BJ (cell line): Measurements from ENCODE around the gene STRBP. TPM values are rescaled to one million over a fixed set of nuclear protein-coding genes. Genes with fewer than 3 reads are reported as not detected.

Experiments used
- CTCF ChIA-PET: fragments of 350-600 bp; formaldehyde crosslinking; extraction: SDS; loops from one replicate; lab custom pipeline; 2021; ENCODE audit warnings: antibody characterized with exemption, inconsistent platforms; lab: Yijun Ruan, JAX
- POLR2A ChIA-PET: fragments of 300-600 bp; sonication (Branson Sonifier 250); formaldehyde crosslinking; extraction: SDS; loops from one replicate; lab custom pipeline; 2021; ENCODE audit warnings: antibody characterized with exemption; lab: Charles Lee
- DNase-seq: peaks from one replicate; pipeline ENCODE4 v3.0.0-alpha.2; 2011; ENCODE audit warnings: low read depth
- H3K27me3 ChIP-seq: 2 replicates; pipeline ENCODE4 v1.6.0; 2011; ENCODE audit warnings: low read length; ENCODE audit not compliant: control insufficient read depth, insufficient read depth
- H3K36me3 ChIP-seq: 2 replicates; pipeline ENCODE4 v1.5.1; 2011; ENCODE audit warnings: low read length; ENCODE audit not compliant: control insufficient read depth, insufficient read depth
- H3K4me3 ChIP-seq: 2 replicates; pipeline ENCODE4 v1.5.1; 2011; ENCODE audit warnings: low read depth, mild to moderate bottlenecking, control low read depth, low read length
- CTCF ChIP-seq: IDR thresholded peaks from 2 replicates; pipeline ENCODE4 v1.5.1; 2011; ENCODE audit warnings: low read depth, mild to moderate bottlenecking, control low read depth, inconsistent platforms, low read length, moderate library complexity; ENCODE audit not compliant: insufficient read depth
- polyA plus RNA-seq: library from polyadenylated mRNA; depleted of rRNA; stranded (reverse); fragments of >200 nt; gene quantifications from 2 replicates; pipeline ENCODE4 v1.2.3, GENCODE V29; 2011

The STRBP gene
- polyA plus RNA-seq, 1 experiment, result 1.1 TPM

GRCh38 chr9:123085916-123086315 is 182.5 kb downstream of the STRBP start:
- H3K4me3 ChIP-seq, result no peak overlapping the region
- CTCF ChIA-PET, result interaction anchor here (2.7 kb wide), 1 partner anchor 263 kb away, joined by 19 read pairs; no protein-coding TSS in a partner anchor
- H3K36me3 ChIP-seq, result peaks cover 2% of the 10 kb centered on the region
- H3K27me3 ChIP-seq, result no peaks in the 10 kb centered on the region
- no peak for TF ChIP-seq CTCF
- no peak for DNase-seq
- POLR2A ChIA-PET, result no interaction called here

GRCh38 chr9:123084256-123084655 is 184.1 kb downstream of the STRBP start:
- no peak for DNase-seq
- CTCF ChIA-PET, result interaction anchor here (1.0 to 2.7 kb wide), 3 partner anchors 10 to 265 kb away, joined by 3 to 19 read pairs (median 3); no protein-coding TSS in a partner anchor
- Histone ChIP-seq H3K4me3 (no peak overlapping the region), H3K36me3 (peaks cover 3% of the 10 kb centered on the region), H3K27me3 (no peaks in the 10 kb centered on the region)
- POLR2A ChIA-PET, result no interaction called here
- TF ChIP-seq CTCF, result no peak

DNA sequence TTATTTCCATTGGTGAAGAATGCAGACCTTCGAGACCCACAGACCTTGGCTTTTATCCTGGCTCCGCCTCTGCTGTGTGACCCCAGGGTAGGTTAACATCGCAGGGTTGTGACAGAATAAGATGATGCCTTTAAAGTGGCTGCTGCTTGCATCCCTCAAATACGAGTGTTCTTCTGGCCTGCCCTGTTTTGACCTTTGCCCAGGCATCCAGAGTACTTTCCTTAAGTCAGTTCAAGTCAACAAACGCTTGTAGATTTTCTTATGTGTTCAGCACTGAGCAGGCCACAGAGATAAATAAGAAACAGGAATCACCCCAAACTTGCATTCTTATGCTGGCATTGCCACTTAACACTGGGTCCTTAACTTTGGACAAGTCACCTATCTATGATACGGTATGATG is 184.7 kb downstream of the STRBP start:
- no peak for TF ChIP-seq CTCF
- CTCF ChIA-PET, result interaction anchor here (1.0 to 4.5 kb wide), 5 partner anchors 8 to 266 kb away, joined by 3 to 65 read pairs (median 19); no protein-coding TSS in a partner anchor
- Histone ChIP-seq H3K27me3 (no peaks in the 10 kb centered on the region), H3K4me3 (no peak overlapping the region), H3K36me3 (peaks cover 3% of the 10 kb centered on the region)
- no peak for DNase-seq
- POLR2A ChIA-PET, result no interaction called here

DNA sequence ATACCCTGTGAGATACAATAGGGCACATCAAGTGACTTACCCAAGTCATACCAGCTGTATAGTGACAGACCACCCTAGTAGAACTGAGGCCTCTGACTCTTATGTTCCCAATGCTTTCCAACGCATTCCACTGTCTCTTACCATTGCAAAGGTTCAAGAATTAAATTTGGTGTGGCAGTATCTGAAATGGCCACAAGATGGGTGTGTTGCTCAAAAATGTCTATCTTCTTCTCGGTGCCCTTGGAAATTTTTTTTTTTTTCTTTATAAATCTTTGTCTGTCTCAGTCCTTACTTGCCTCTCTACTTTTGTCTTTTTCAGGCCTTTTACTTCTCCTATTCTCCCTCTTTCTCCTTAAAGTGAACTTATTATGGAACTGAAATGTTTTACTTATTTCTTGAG is 186.6 kb downstream of the STRBP start:
- Histone ChIP-seq H3K4me3 (no peak overlapping the region), H3K36me3 (peaks cover 6% of the 10 kb centered on the region), H3K27me3 (no peaks in the 10 kb centered on the region)
- peak; percentile 61 for TF ChIP-seq CTCF
- ChIA-PET POLR2A (no interaction called here), CTCF (interaction anchor here (0.6 to 4.5 kb wide), 10 partner anchors 10 to 1730 kb away, joined by 3 to 65 read pairs (median 5); no protein-coding TSS in a partner anchor)
- DNase-seq, result no peak

GRCh38 chr9:123080444-123080843 is 187.9 kb downstream of the STRBP start:
- no peak overlapping the region for H3K4me3 ChIP-seq
- H3K27me3 ChIP-seq, result no peaks in the 10 kb centered on the region
- ChIA-PET POLR2A (no interaction called here), CTCF (interaction anchor here (0.5 to 4.5 kb wide), 7 partner anchors 11 to 1229 kb away, joined by 3 to 65 read pairs (median 6); no protein-coding TSS in a partner anchor)
- H3K36me3 ChIP-seq, result peaks cover 7% of the 10 kb centered on the region
- no peak for DNase-seq
- TF ChIP-seq CTCF, result no peak
